Suppressor macrophage treated with lipopolysaccharide for 4 hours (primary cell): ENCODE measurements around the gene KNL1.
"Not testable (repeated sequence)": the region's sequence is repeated elsewhere in the genome, so short reads cannot be mapped to it uniquely, and the experiment has no call there.

Experiments
- DNase-seq: peaks from one replicate; pipeline ENCODE4 v3.0.0-alpha.2; 2020

KNL1 gene

GRCh38 chr15:40676906-40677305, 82.9 kb downstream of the KNL1 start:
- not testable (repeated sequence) for DNase-seq

DNA sequence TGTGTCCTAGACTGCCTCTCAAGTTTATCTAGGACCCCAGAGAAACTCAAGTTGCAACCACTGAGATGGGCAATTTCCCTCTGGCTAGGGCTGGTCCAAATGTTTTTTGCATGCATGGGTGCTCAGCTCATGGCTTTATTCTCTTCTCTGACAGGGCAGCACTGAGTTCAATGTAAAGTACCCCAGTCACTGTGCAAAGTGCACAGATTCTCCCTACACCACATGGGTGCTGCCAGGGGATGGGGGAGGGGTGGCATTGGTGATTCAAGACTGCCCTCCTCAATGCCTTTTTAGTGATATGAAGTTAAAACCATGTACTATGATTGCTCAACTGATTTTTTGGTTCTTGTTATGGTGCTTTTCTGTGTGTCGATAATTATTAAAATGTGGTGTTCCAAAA, 86.1 kb downstream of the KNL1 start:
- no peak for DNase-seq

GRCh38 chr15:40680959-40681358, 86.9 kb downstream of the KNL1 start:
- not testable (repeated sequence) for DNase-seq

GRCh38 chr15:40684381-40684780, 90.3 kb downstream of the KNL1 start:
- DNase-seq, result no peak

DNA sequence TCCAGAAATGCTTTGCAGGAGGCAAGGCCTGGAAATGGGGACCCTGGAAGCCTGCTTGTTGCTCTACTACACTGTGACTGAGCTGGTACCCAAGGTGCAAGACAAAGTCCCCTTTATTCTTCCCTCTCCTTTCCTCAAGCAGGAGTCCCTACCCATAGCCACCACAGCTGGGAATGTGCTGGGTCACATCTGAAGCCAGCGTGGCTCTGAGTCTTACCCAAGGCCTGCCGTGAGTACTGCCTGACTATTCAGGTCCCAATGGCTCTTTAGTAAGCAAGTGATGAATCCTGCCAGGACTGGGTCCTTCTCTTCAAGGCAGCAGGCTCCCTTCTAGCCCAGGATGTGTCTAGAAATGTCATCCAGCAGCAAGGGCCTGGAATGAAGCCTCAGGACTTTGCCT, 91.3 kb downstream of the KNL1 start:
- DNase-seq, result no peak

- DNase-seq, result no peak
These were observed 95.1 kb downstream of the KNL1 start for GRCh38 chr15:40688932-40689799.

- DNase-seq, result no peak
These were observed 97.7 kb downstream of the KNL1 start for GRCh38 chr15:40691737-40692136.

DNA sequence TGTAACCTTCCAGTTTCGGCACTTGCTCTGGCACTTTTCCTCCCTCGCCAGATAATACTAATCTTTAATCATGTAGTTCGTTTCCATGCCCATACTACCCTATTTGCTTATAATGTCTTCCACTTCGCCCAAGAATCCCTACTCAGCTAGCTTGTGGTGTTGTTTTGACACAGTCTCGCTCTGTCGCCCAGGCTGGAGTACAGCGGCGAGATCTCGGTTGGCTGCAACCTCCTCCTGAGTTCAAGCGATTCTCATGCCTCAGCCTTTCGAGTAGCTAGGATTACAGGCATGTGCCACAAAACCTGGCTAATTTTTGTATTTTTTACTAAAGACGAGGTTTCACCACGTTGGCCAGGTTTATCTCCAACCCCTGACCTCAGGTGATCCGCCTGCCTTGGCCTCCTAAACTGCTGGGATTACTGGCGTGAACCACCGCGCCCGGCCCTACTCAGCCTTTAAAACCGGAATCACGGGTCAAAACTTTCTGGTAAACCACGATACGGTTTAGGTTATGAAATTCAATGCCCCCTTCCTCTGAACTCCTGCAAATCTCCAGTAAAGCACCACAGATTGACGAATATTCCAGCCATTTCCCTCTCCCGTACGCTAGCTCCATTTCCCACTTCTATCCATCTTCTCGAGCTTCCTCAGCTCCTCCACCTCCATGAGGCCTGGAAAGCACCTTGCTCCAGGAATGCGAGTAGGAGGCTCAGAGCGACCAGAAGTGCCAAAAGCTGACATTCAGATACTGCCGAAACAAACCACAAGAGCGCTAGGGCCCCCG, 100.0 kb downstream of the KNL1 start:
- no peak for DNase-seq

GRCh38 chr15:40694688-40695468, 100.8 kb downstream of the KNL1 start, which contains the start of gene RAD51:
TSS of gene RAD51 (plus strand) at chr15:40695174. CDS start at chr15:40698759, 3,585 bp downstream.
- DNase-seq, result peak; percentile 99

GRCh38 chr15:40695469-40695890, 101.4 kb downstream of the KNL1 start:
- peak; percentile 25 for DNase-seq

GRCh38 chr15:40696228-40696627, 102.2 kb downstream of the KNL1 start:
- no peak for DNase-seq

DNA sequence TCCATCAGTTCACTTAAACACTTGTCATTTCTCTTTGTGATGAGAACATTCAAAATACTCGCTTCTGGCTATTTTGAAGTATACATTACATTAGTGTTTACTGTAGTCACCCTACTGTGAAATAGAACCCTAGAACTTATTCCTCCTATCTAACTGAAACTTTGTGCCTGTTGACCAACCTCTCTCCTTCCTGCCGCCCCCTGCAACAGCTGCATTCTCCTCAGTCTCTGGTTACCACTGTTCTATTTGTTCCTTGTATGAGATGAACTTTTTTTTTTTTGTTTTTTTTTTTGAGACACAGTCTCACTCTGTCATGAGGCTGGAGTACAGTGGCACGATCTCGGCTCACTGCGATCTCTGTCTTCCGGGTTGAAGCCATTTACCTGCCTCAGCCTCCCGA, 103.9 kb downstream of the KNL1 start:
- no peak for DNase-seq

DNA sequence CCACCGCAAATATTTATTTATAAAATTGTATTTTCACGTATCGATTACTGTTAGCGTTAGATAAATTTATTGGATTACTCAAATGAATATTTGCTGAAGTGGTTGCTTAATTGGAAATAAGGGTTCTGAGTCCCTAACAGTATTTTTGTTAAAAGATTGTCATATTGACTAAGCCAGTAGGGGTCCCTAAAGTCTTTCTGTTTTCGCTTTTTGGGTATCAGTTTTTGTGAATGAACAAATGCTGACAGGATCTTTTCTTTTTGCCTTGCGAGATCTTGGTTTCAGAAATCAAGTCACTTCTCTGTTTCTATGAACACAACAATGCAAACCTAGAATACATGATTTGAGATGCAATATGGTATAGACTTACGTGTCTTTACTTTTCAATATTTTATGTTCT, 108.0 kb downstream of the KNL1 start:
- peak; percentile 56 for DNase-seq

- DNase-seq, result no peak
These were observed 112.1 kb downstream of the KNL1 start for GRCh38 chr15:40706121-40706520.
